H9 (cell line): ENCODE measurements around the gene C16orf78. TPM values are rescaled to one million over a fixed set of nuclear protein-coding genes. Genes with fewer than 3 reads are reported as not detected.

ENCODE experiments used
- DNase-seq: peaks from one replicate; pipeline ENCODE4 v3.0.0-alpha.2; 2017
- H2AFZ ChIP-seq: one replicate; pipeline ENCODE4 v1.6.1; 2013; ENCODE audit warnings: mild to moderate bottlenecking, low read length, control low read depth, moderate library complexity
- H2AK5ac ChIP-seq: 2 replicates; pipeline ENCODE4 v1.6.1; 2013; ENCODE audit warnings: low read length, control low read depth, mixed read lengths; ENCODE audit not compliant: insufficient read length
- H2BK120ac ChIP-seq: one replicate; pipeline ENCODE4 v1.6.1; 2013; ENCODE audit warnings: low read depth, mild to moderate bottlenecking, low read length, control low read depth, inconsistent platforms; ENCODE audit not compliant: poor library complexity, severe bottlenecking
- H2BK12ac ChIP-seq: 2 replicates; pipeline ENCODE4 v1.6.1; 2013; ENCODE audit warnings: low read length, control low read depth, mixed read lengths, low read depth; ENCODE audit not compliant: insufficient read length
- H2BK15ac ChIP-seq: 2 replicates; pipeline ENCODE4 v1.6.1; 2013; ENCODE audit warnings: low read depth, low read length, control low read depth
- H2BK20ac ChIP-seq: one replicate; pipeline ENCODE4 v1.6.1; 2013; ENCODE audit warnings: low read depth, mild to moderate bottlenecking, low read length, control low read depth, inconsistent platforms; ENCODE audit not compliant: poor library complexity, severe bottlenecking
- H2BK5ac ChIP-seq: 2 replicates; pipeline ENCODE4 v1.6.1; 2013; ENCODE audit warnings: low read length, control low read depth, mixed read lengths; ENCODE audit not compliant: insufficient read length
- H3K14ac ChIP-seq: 2 replicates; pipeline ENCODE4 v1.6.1; 2013; ENCODE audit warnings: low read length, control low read depth; ENCODE audit not compliant: insufficient read depth
- H3K18ac ChIP-seq: 2 replicates; pipeline ENCODE4 v1.6.1; 2013; ENCODE audit warnings: low read depth, mild to moderate bottlenecking, mixed read lengths, low read length, control low read depth; ENCODE audit not compliant: insufficient read length
- H3K23ac ChIP-seq: 2 replicates; pipeline ENCODE4 v1.6.1; 2013; ENCODE audit warnings: low read length, control low read depth, mixed read lengths, low read depth; ENCODE audit not compliant: insufficient read length
- H3K23me2 ChIP-seq: 2 replicates; pipeline ENCODE4 v1.6.1; 2013; ENCODE audit warnings: low read depth, mild to moderate bottlenecking, mixed read lengths, low read length, control low read depth; ENCODE audit not compliant: insufficient read length, poor library complexity, severe bottlenecking
- H3K27ac ChIP-seq: 2 replicates; pipeline ENCODE4 v1.5.1; 2013; ENCODE audit warnings: low read length, control low read depth, mixed read lengths, low read depth; ENCODE audit not compliant: insufficient read length
- H3K27me3 ChIP-seq: 2 replicates; pipeline ENCODE4 v1.6.1; 2013; ENCODE audit warnings: low read length, control low read depth, inconsistent platforms; ENCODE audit not compliant: insufficient read depth
- H3K4ac ChIP-seq: 2 replicates; pipeline ENCODE4 v1.6.1; 2013; ENCODE audit warnings: low read depth, mild to moderate bottlenecking, control low read depth, inconsistent platforms, low read length, moderate library complexity
- H3K4me1 ChIP-seq: 2 replicates; pipeline ENCODE4 v1.6.1; 2013; ENCODE audit warnings: low read length, control low read depth, inconsistent platforms; ENCODE audit not compliant: insufficient read depth
- H3K4me2 ChIP-seq: 2 replicates; pipeline ENCODE4 v1.6.1; 2013; ENCODE audit warnings: low read length, control low read depth, mixed read lengths; ENCODE audit not compliant: insufficient read length, insufficient read depth
- H3K56ac ChIP-seq: 2 replicates; pipeline ENCODE4 v1.6.1; 2013; ENCODE audit warnings: low read depth, mild to moderate bottlenecking, mixed read lengths, low read length, control low read depth; ENCODE audit not compliant: insufficient read length
- H3K79me1 ChIP-seq: 2 replicates; pipeline ENCODE4 v1.6.1; 2013; ENCODE audit warnings: low read depth, mild to moderate bottlenecking, moderate library complexity, low read length, control low read depth, inconsistent platforms; ENCODE audit not compliant: insufficient read depth, poor library complexity, severe bottlenecking
- H3K79me2 ChIP-seq: 2 replicates; pipeline ENCODE4 v1.6.1; 2013; ENCODE audit warnings: low read length, control low read depth, inconsistent platforms; ENCODE audit not compliant: insufficient read depth
- H3K9ac ChIP-seq: 2 replicates; pipeline ENCODE4 v1.6.1; 2013; ENCODE audit warnings: low read length, control low read depth, mixed read lengths; ENCODE audit not compliant: insufficient read length; ENCODE audit errors: extremely low read depth
- H3K9me3 ChIP-seq: one replicate; pipeline ENCODE4 v1.6.1; 2013; ENCODE audit warnings: low read depth, low read length, inconsistent platforms; ENCODE audit not compliant: control insufficient read depth
- H3T11ph ChIP-seq: one replicate; pipeline ENCODE4 v1.6.1; 2013; ENCODE audit warnings: mild to moderate bottlenecking, low read length, control low read depth, inconsistent platforms
- H4K20me1 ChIP-seq: one replicate; pipeline ENCODE4 v1.6.1; 2013; ENCODE audit not compliant: control insufficient read depth, insufficient read length, insufficient read depth
- H4K5ac ChIP-seq: 2 replicates; pipeline ENCODE4 v1.6.1; 2013; ENCODE audit warnings: low read depth, mild to moderate bottlenecking, mixed read lengths, low read length, control low read depth; ENCODE audit not compliant: insufficient read length
- H4K8ac ChIP-seq: replicated peaks from 2 replicates; pipeline ENCODE4 v1.6.1; 2013; ENCODE audit warnings: low read length, control low read depth, mixed read lengths, low read depth; ENCODE audit not compliant: insufficient read length
- H4K91ac ChIP-seq: 2 replicates; pipeline ENCODE4 v1.6.1; 2013; ENCODE audit warnings: low read depth, mild to moderate bottlenecking, moderate library complexity, mixed read lengths, low read length, control low read depth; ENCODE audit not compliant: insufficient read length
- H3K27ac Mint-ChIP-seq, 3 experiments: 2 replicates in 2 of 3; 3 replicates in 1 of 3; pipeline ENCODE4 v1.8.0; 2020 to 2021; ENCODE audit warnings: mixed read lengths in 3 of 3, mild to moderate bottlenecking in 1 of 3, moderate library complexity in 1 of 3
- H3K27me3 Mint-ChIP-seq: 2 replicates; pipeline ENCODE4 v1.8.0; 2021; ENCODE audit warnings: low read depth, mild to moderate bottlenecking, moderate library complexity, mixed read lengths
- H3K36me3 Mint-ChIP-seq, 3 experiments: 2 replicates in 2 of 3; 3 replicates in 1 of 3; pipeline ENCODE4 v1.8.0; 2020 to 2021; ENCODE audit warnings: low read depth in 3 of 3, mixed read lengths in 3 of 3; ENCODE audit not compliant: insufficient read depth in 1 of 3
- H3K4me1 Mint-ChIP-seq, 2 experiments: 2 replicates each; pipeline ENCODE4 v1.8.0; 2020; ENCODE audit warnings: mixed read lengths in 2 of 2
- H3K4me3 Mint-ChIP-seq, 2 experiments: 2 replicates in 1 of 2; 3 replicates in 1 of 2; pipeline ENCODE4 v1.8.0; 2020 to 2021; ENCODE audit warnings: mild to moderate bottlenecking in 2 of 2, mixed read lengths in 2 of 2, moderate library complexity in 1 of 2
- H3K9me3 Mint-ChIP-seq, 2 experiments: 2 replicates in 1 of 2; 3 replicates in 1 of 2; pipeline ENCODE4 v1.8.0; 2020; ENCODE audit warnings: mild to moderate bottlenecking in 2 of 2, mixed read lengths in 2 of 2, moderate library complexity in 1 of 2
- CTCF ChIP-seq: fragments of 200-600 bp; sonication (generic); conservative IDR thresholded peaks from 3 replicates; pipeline ENCODE4 v1.8.0; 2021; ENCODE audit warnings: antibody characterized with exemption, mild to moderate bottlenecking
- WGBS: extraction: QIAGEN DNeasy Blood & Tissue Kit; methylation state at CpG from one replicate; pipeline ENCODE4 v1.1.7; 2013; ENCODE audit warnings: missing lambda C conversion rate, low lambda C conversion rate, mixed read lengths; ENCODE audit not compliant: insufficient read length; ENCODE audit errors: extremely low coverage; 5-methylcytosine and 5-hydroxymethylcytosine counted together
- total RNA-seq: library from RNA; stranded (reverse); gene quantifications from 2 replicates; pipeline ENCODE4 v1.2.1, GENCODE V29; 2021

C16orf78 gene
- total RNA-seq, 1 experiment from 2014 or later, result not detected

DNA sequence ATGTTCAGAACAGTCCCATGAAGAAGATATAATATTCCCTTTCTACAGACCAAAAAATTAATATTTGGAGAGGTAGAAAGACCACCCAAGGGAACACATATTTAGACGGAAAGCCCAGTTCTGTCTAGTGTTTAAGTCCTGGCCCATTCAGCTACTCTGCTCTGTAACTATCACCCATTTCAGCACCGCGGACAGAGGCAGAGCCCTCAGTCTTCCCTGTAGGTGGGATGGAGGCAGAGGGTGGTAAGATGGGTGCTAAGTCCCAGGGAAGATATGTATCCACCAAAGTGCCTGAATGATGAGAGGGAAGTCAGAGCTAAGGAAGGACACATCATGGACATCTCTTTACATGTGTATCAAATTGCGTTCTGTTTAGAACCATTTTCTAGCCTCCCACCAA is 27.8 kb upstream of the C16orf78 start:
- no peak overlapping the region for H2BK120ac ChIP-seq
- H2BK15ac ChIP-seq, result no peak overlapping the region
- peaks cover 0 to 2% of the 10 kb centered on the region in 2 experiments; a peak in 1 of 5 replicates for H3K9me3 Mint-ChIP-seq
- no peak overlapping the region for H3K23ac ChIP-seq
- H2BK20ac ChIP-seq, result no peak overlapping the region
- H4K8ac ChIP-seq, result no peak overlapping the region
- H3K4me1 Mint-ChIP-seq, result peaks cover 7 to 21% of the 10 kb centered on the region in 2 experiments
- no peak overlapping the region for H3K4me2 ChIP-seq
- no peaks in the 10 kb centered on the region for H3K36me3 Mint-ChIP-seq
- H2AFZ ChIP-seq, result no peak overlapping the region
- no peaks in the 10 kb centered on the region for H3K23me2 ChIP-seq
- no peak overlapping the region for H4K5ac ChIP-seq
- no peak overlapping the region for H4K91ac ChIP-seq
- H3K4ac ChIP-seq, result no peak overlapping the region
- H3K79me2 ChIP-seq, result no peaks in the 10 kb centered on the region
- H3K56ac ChIP-seq, result no peak overlapping the region
- TF ChIP-seq CTCF, result no peak
- no peak overlapping the region for H3K9ac ChIP-seq
- H3K9me3 ChIP-seq, result no peaks in the 10 kb centered on the region
- H3K4me1 ChIP-seq, result no peaks in the 10 kb centered on the region
- H3K27ac Mint-ChIP-seq, result no peak overlapping the region
- H3K27ac ChIP-seq, result no peak overlapping the region
- no peaks in the 10 kb centered on the region; the same call in 1 of the 2 replicates for H3K27me3 ChIP-seq
- no peak overlapping the region for H3K14ac ChIP-seq
- no peak overlapping the region for H2AK5ac ChIP-seq
- H3K27me3 Mint-ChIP-seq, result peaks cover 45% of the 10 kb centered on the region
- H2BK12ac ChIP-seq, result no peak overlapping the region
- H3T11ph ChIP-seq, result no peak overlapping the region
- H4K20me1 ChIP-seq, result no peaks in the 10 kb centered on the region
- H3K79me1 ChIP-seq, result no peaks in the 10 kb centered on the region
- no peak overlapping the region for H3K4me3 Mint-ChIP-seq
- no peak overlapping the region for H2BK5ac ChIP-seq
- WGBS, result no CpG with 5 or more reads among the region's 4 CpGs
- DNase-seq, result no peak
- no peak overlapping the region for H3K18ac ChIP-seq
